GM12875 (cell line): Measurements from ENCODE around the gene VWA7.
"Not testable (repeated sequence)": the region's sequence is repeated elsewhere in the genome, so short reads cannot be mapped to it uniquely, and the experiment has no call there.

ENCODE experiments used
- H3K4me3 ChIP-seq: one replicate; pipeline ENCODE4 v1.5.1; 2011; ENCODE audit warnings: low read depth, low read length, control low read depth
- TF ChIP-seq, protein P1 (sequence below): IDR thresholded peaks from 2 replicates; pipeline ENCODE4 v1.5.1; 2011; ENCODE audit warnings: low read depth, mild to moderate bottlenecking, control low read depth, inconsistent platforms, low read length, moderate library complexity, borderline replicate concordance; ENCODE audit not compliant: insufficient read depth

VWA7 gene

GRCh38 chr6:31806470-31807272 lies 29.5 kb upstream of the VWA7 start, which contains the start of gene LSM2:
Gene LSM2, minus strand, starts transcription at chr6:31806966. Its CDS starts 209 bp downstream, at chr6:31806757.
- H3K4me3 ChIP-seq: peak within 1 kb of the TSS; percentile 77
- TF ChIP-seq, protein P1, sequence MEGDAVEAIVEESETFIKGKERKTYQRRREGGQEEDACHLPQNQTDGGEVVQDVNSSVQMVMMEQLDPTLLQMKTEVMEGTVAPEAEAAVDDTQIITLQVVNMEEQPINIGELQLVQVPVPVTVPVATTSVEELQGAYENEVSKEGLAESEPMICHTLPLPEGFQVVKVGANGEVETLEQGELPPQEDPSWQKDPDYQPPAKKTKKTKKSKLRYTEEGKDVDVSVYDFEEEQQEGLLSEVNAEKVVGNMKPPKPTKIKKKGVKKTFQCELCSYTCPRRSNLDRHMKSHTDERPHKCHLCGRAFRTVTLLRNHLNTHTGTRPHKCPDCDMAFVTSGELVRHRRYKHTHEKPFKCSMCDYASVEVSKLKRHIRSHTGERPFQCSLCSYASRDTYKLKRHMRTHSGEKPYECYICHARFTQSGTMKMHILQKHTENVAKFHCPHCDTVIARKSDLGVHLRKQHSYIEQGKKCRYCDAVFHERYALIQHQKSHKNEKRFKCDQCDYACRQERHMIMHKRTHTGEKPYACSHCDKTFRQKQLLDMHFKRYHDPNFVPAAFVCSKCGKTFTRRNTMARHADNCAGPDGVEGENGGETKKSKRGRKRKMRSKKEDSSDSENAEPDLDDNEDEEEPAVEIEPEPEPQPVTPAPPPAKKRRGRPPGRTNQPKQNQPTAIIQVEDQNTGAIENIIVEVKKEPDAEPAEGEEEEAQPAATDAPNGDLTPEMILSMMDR: peak; percentile 22; the same call in 1 of the 2 replicates

DNA sequence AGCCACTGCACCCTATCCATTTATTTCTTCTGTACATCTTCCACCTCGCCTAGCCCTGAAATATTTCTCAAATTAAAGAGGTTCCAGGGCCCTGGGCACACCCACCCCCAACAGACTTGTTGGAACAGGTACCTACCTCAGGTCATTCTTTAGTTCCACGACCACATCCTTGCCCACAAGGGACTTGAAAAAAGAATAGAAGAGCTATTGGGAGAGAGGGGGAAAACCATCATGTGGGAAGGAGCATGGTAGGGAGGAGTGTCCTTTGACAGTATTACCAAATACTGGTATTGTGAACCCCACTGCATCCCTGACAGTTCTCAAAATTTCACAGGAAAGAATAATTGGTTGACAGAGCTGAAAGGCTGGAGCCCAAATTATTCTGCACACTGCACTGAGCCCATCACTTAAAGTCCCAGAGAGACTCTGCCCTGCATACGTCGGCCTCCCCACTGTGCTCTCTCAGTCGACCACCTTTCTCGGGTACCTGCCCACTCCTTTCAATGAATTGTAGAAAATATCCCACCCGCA lies 28.9 kb upstream of the VWA7 start:
- TF ChIP-seq, protein P1: no peak

DNA sequence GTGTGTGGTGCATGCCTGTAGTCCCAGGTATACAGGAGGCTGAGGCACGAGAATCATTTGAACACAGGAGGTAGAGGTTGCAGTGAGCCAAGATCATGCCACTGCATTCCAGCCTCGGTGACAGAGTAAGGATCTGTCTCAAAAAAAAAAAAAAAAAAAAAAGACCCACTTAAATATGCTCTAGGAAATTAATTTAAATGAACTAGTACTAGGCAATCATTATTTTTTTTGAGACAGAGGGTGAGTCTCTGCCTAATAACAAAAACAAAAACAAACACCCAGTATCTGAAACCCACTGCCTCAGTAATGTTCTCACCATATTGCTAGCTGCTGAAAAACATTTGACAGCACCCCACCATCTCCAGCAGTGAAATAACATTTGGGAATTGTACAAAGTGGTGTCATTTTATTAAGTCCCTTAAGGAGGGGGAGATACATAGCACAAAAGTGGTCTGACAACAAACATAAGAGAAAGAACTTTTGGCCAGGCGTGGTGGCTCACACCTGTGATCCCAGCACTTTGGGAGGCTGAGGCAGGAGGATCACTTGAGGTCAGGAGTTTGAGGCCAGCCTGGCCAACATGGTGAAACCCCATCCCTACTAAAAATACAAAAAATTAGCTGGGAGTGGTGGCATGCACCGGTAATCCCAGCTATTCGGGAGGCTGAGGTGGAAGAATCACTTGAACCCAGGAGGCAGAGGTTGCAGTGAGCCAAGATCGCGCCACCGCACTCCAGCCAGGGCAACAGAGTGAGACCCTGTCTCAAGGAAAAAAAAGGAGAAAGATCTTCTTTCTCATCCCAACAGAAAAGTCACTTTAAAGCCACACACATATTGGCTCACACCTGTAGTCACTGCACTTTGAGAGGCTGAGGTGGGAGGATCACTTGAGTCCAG lies 24.2 kb upstream of the VWA7 start:
- H3K4me3 ChIP-seq: not testable (repeated sequence)

More for the DNA sequence above, 28.9 kb upstream of the VWA7 start:
- peak overlapping the region; percentile 77 for H3K4me3 ChIP-seq

- TF ChIP-seq, protein P1: no peak
Measured at GRCh38 chr6:31799781-31800180, 22.7 kb upstream of the VWA7 start.

DNA sequence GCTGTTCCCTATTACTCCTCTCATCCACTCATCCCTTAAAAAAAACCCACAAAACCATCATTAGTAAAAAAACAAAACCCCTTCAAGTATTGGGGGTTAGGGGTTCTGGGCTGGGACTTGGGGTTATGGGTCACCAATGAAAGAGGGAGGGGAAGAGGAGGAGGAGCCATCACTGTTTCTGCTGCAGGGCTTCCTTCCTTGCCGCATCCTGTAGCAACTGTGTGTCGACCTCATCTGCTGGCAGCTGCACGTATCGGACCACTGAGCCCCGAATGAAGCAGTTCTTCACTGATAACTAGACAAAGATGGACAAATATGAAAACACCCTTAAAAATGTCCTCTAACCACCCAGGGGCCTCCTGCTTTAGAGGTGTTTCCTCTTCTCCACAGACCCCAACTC lies 20.5 kb upstream of the VWA7 start:
- H3K4me3 ChIP-seq: no peak overlapping the region

More at GRCh38 chr6:31799781-31800180, 22.7 kb upstream of the VWA7 start:
- no peak overlapping the region for H3K4me3 ChIP-seq

DNA sequence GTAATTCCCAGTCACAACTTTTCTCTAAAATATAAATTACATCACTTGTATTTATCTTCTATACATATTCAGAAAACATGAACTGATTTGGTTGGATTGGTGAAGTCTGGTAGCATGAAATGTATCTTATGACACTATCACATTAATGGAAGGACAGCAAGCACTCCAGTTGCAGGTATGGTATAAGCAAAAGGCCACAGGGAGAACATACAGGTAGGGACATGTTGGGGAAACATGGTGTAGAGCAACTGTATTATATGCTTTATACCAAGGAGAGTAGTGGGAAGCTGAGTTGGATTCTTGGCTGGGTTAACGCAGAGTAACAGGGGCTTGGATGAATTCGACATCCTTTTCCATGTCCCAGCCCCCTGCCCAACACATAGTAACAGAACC lies 19.9 kb upstream of the VWA7 start:
- H3K4me3 ChIP-seq: no peak overlapping the region
- TF ChIP-seq, protein P1: no peak

More for the DNA sequence above, 20.5 kb upstream of the VWA7 start:
- TF ChIP-seq, protein P1: no peak

GRCh38 chr6:31795616-31796298 lies 18.6 kb upstream of the VWA7 start, which contains the start of gene VARS1:
Gene VARS1, minus strand, starts transcription at chr6:31795752. Its CDS starts 535 bp downstream, at chr6:31795217.
- TF ChIP-seq, protein P1: peak; percentile 91
- H3K4me3 ChIP-seq: peak within 1 kb of the TSS; percentile 91
